GM18909 (cell line): ENCODE measurements around the gene UBE3B.

ENCODE experiments used
- ATAC-seq: cut with Tn5 transposase; IDR thresholded peaks from one replicate; pipeline ENCODE4 v1.9.1; 2021; ENCODE audit warnings: mild to moderate bottlenecking; ENCODE audit not compliant: unreplicated experiment, poor library complexity

The UBE3B gene

GRCh38 chr12:109492371-109492770 is 14.9 kb downstream of the UBE3B start:
- ATAC-seq, result no peak

GRCh38 chr12:109493090-109493489 is 15.7 kb downstream of the UBE3B start:
- ATAC-seq, result no peak

- ATAC-seq, result no peak
Measured at GRCh38 chr12:109493938-109494337, 16.5 kb downstream of the UBE3B start.

GRCh38 chr12:109494348-109494881 is 17.0 kb downstream of the UBE3B start:
- no peak for ATAC-seq

GRCh38 chr12:109495012-109495411 is 17.6 kb downstream of the UBE3B start:
- no peak for ATAC-seq

- ATAC-seq, result no peak
Measured at GRCh38 chr12:109496306-109496705, 18.9 kb downstream of the UBE3B start.

GRCh38 chr12:109497675-109498074 is 20.2 kb downstream of the UBE3B start:
- no peak for ATAC-seq

- no peak for ATAC-seq
Measured at GRCh38 chr12:109500406-109501185, 23.2 kb downstream of the UBE3B start.

- ATAC-seq, result no peak
Measured at GRCh38 chr12:109501299-109501698, 23.9 kb downstream of the UBE3B start.

- no peak for ATAC-seq
Measured at GRCh38 chr12:109502332-109502731, 24.9 kb downstream of the UBE3B start.

- ATAC-seq, result no peak
Measured at GRCh38 chr12:109503611-109504010, 26.2 kb downstream of the UBE3B start.

- ATAC-seq, result no peak
Measured at GRCh38 chr12:109504068-109504467, 26.6 kb downstream of the UBE3B start.

- no peak for ATAC-seq
Measured at GRCh38 chr12:109510196-109510595, 32.8 kb downstream of the UBE3B start.

- ATAC-seq, result no peak
Measured at GRCh38 chr12:109512608-109513007, 35.2 kb downstream of the UBE3B start.

- no peak for ATAC-seq
Measured at GRCh38 chr12:109513051-109513450, 35.6 kb downstream of the UBE3B start.

- ATAC-seq, result no peak
Measured at GRCh38 chr12:109513977-109514376, 36.5 kb downstream of the UBE3B start.

GRCh38 chr12:109517619-109518018 is 40.2 kb downstream of the UBE3B start:
- no peak for ATAC-seq

GRCh38 chr12:109518820-109519665 is 41.6 kb downstream of the UBE3B start:
- no peak for ATAC-seq

- no peak for ATAC-seq
Measured at GRCh38 chr12:109519787-109520186, 42.4 kb downstream of the UBE3B start.

GRCh38 chr12:109521831-109522230 is 44.4 kb downstream of the UBE3B start:
- ATAC-seq, result no peak

- ATAC-seq, result no peak
Measured at GRCh38 chr12:109523071-109523470, 45.6 kb downstream of the UBE3B start.
